Endothelial cell of umbilical vein (primary cell): ENCODE data around the gene FAM50A. TPM values are rescaled to one million over a fixed set of nuclear protein-coding genes. Genes with fewer than 3 reads are reported as not detected.

Experiments
- BruUV-seq: library from RNA; stranded (reverse); fragments of 400-500 nt; replicated peaks from 2 replicates; lab custom pipeline; 2021; lab: Mats Ljungman, UMichigan
- CTCF ChIA-PET: fragments of 300-600, 350-600 bp; sonication (Branson Sonifier 250); formaldehyde crosslinking; loops from one replicate; lab custom pipeline; 2021; ENCODE audit warnings: antibody characterized with exemption, inconsistent platforms; lab: Charles Lee
- POLR2A ChIA-PET: fragments of 300-600, 350-600 bp; sonication (Branson Sonifier 250); formaldehyde crosslinking; loops from one replicate; lab custom pipeline; 2021; ENCODE audit warnings: antibody characterized with exemption, inconsistent platforms; lab: Charles Lee
- DNase-seq: peaks from one replicate; pipeline ENCODE4 v3.0.0-alpha.2; 2011; ENCODE audit warnings: low read depth, low spot score
- FAIRE-seq: peaks from 2 replicates; lab custom pipeline; 2011; peaks lifted over from hg19 to GRCh38; lab: Jason Lieb, UNC
- H2AFZ ChIP-seq: 2 replicates; pipeline ENCODE4 v1.6.0; 2012; ENCODE audit warnings: low read depth, low read length, control low read depth, inconsistent platforms
- H3K27ac ChIP-seq: 2 replicates; pipeline ENCODE4 v1.5.1; 2011; ENCODE audit warnings: low read depth, mild to moderate bottlenecking, control low read depth, low read length, moderate library complexity; ENCODE audit not compliant: insufficient read depth
- H3K27me3 ChIP-seq, 2 experiments: 2 replicates each; pipeline versions ENCODE4 v1.6.0 to v1.6.1; 2011; ENCODE audit warnings: low read length in 2 of 2, mixed read lengths in 1 of 2; ENCODE audit not compliant: control insufficient read depth in 2 of 2, insufficient read depth in 2 of 2
- H3K36me3 ChIP-seq, 2 experiments: 2 replicates in 1 of 2; 3 replicates in 1 of 2; pipeline ENCODE4 v1.5.1; 2011; ENCODE audit warnings: low read length in 2 of 2, mild to moderate bottlenecking in 1 of 2, moderate library complexity in 1 of 2; ENCODE audit not compliant: control insufficient read depth in 2 of 2, insufficient read depth in 2 of 2; ENCODE audit errors: extremely low read depth in 1 of 2
- H3K4me1 ChIP-seq: 3 replicates; pipeline ENCODE4 v1.5.1; 2011; ENCODE audit warnings: mild to moderate bottlenecking, low read length; ENCODE audit not compliant: control insufficient read depth, insufficient read depth; ENCODE audit errors: extremely low read depth
- H3K4me2 ChIP-seq: 2 replicates; pipeline ENCODE4 v1.6.1; 2011; ENCODE audit warnings: low read length, control low read depth, mixed read lengths; ENCODE audit not compliant: insufficient read depth
- H3K4me3 ChIP-seq, 3 experiments: fragments of 200-600 bp in 1 of 3; sonication (generic), shearing (Covaris generic) in 1 of 3; replicated peaks in 1 of 3; 2 replicates each; pipeline ENCODE4 v1.5.1; 2011 to 2016; ENCODE audit warnings: control low read depth in 3 of 3, low read length in 3 of 3, mild to moderate bottlenecking in 2 of 3, inconsistent platforms in 1 of 3, low read depth in 1 of 3, moderate library complexity in 1 of 3; ENCODE audit not compliant: insufficient read depth in 1 of 3
- H3K79me2 ChIP-seq: 2 replicates; pipeline ENCODE4 v1.6.0; 2012; ENCODE audit warnings: low read length, inconsistent platforms; ENCODE audit not compliant: control insufficient read depth, insufficient read depth
- H3K9ac ChIP-seq: replicated peaks from 2 replicates; pipeline ENCODE3; 2011; ENCODE audit warnings: low read length, control low read depth; ENCODE audit not compliant: insufficient read depth; ENCODE audit errors: extremely low read depth
- H3K9me1 ChIP-seq: replicated peaks from 3 replicates; pipeline ENCODE4 v1.6.0; 2011; ENCODE audit warnings: mild to moderate bottlenecking, low read length; ENCODE audit not compliant: control insufficient read depth, insufficient read depth; ENCODE audit errors: extremely low read depth
- H3K9me3 ChIP-seq: replicated peaks from 2 replicates; pipeline ENCODE4 v1.5.1; 2012; ENCODE audit warnings: low read length, inconsistent platforms; ENCODE audit not compliant: control insufficient read depth, insufficient read depth
- H4K20me1 ChIP-seq: replicated peaks from 2 replicates; pipeline ENCODE3; 2011; ENCODE audit warnings: mild to moderate bottlenecking, low read length; ENCODE audit not compliant: control insufficient read depth, insufficient read depth; ENCODE audit errors: extremely low read depth
- EZH2 ChIP-seq: IDR thresholded peaks from 2 replicates; pipeline ENCODE4 v1.6.1; 2012; ENCODE audit warnings: borderline replicate concordance, low read depth, mild to moderate bottlenecking, moderate library complexity, low read length, inconsistent platforms; ENCODE audit not compliant: severe bottlenecking
- FOS ChIP-seq: IDR thresholded peaks from 2 replicates; pipeline ENCODE4 v1.6.1; 2011; ENCODE audit warnings: mild to moderate bottlenecking, low read length, moderate library complexity, borderline replicate concordance; ENCODE audit not compliant: insufficient read depth
- GATA2 ChIP-seq: IDR thresholded peaks from 2 replicates; pipeline ENCODE4 v1.7.0; 2011; ENCODE audit warnings: low read depth, mild to moderate bottlenecking, moderate library complexity, mixed read lengths, low read length; ENCODE audit not compliant: insufficient read length, insufficient read depth
- JUN ChIP-seq: IDR thresholded peaks from 2 replicates; pipeline ENCODE4 v1.6.1; 2011; ENCODE audit warnings: borderline replicate concordance, low read depth; ENCODE audit not compliant: insufficient read length, insufficient read depth
- MYC ChIP-seq: IDR thresholded peaks from one replicate; pipeline ENCODE4 v1.6.1; 2011; ENCODE audit warnings: mild to moderate bottlenecking, low read depth, low read length
- POLR2A ChIP-seq: IDR thresholded peaks from 2 replicates; pipeline ENCODE4 v1.6.1; 2012; ENCODE audit warnings: low read depth, mild to moderate bottlenecking, control low read depth, low read length
- POLR2AphosphoS5 ChIP-seq: IDR thresholded peaks from 2 replicates; pipeline ENCODE4 v1.6.1; 2012; ENCODE audit warnings: low read depth, mild to moderate bottlenecking, control low read depth, low read length, moderate library complexity; ENCODE audit not compliant: insufficient read depth
- dilution Hi-C: fragments of 300-500 bp; cut with MboI; formaldehyde crosslinking; loops from one replicate; pipeline ENCODE4 v1.15.0; 2019; ENCODE audit warnings: low sequenced_read_pairs; ENCODE audit not compliant: extremely low pct_ligation_motif_present
- intact Hi-C: fragments of 100-400 bp; cut with micrococcal nuclease; formaldehyde crosslinking; loops from one replicate; pipeline ENCODE4 v1.10.0; 2022
- polyA plus RNA-seq, 4 experiments: library from polyadenylated mRNA; depleted of rRNA in 3 of 4; stranded (reverse) in 3 of 4; unstranded in 1 of 4; fragments of >200 nt; gene quantifications; 2 replicates each; pipeline versions ENCODE4 v1.2.1 to v1.2.3, GENCODE V29; 2011 to 2012; ENCODE audit warnings: missing spikeins in 1 of 4
- total RNA-seq: library from RNA; stranded (reverse); gene quantifications from 2 replicates; pipeline ENCODE4 v1.2.3, GENCODE V29; 2021
- TF ChIP-seq, protein P1 (sequence below), 2 donors: IDR thresholded peaks; 1 replicate in 1 of 2; 2 replicates in 1 of 2; pipeline ENCODE4 v1.5.1; 2011; ENCODE audit warnings: low read length in 2 of 2, mild to moderate bottlenecking in 2 of 2, moderate library complexity in 2 of 2, control low read depth in 1 of 2, inconsistent platforms in 1 of 2, low read depth in 1 of 2; ENCODE audit not compliant: insufficient read depth in 1 of 2; ENCODE audit errors: extremely low read depth in 1 of 2
- TF ChIP-seq, protein P2 (sequence below): IDR thresholded peaks from 2 replicates; pipeline ENCODE4 v1.6.1; 2011; ENCODE audit not compliant: insufficient read depth, insufficient read length

FAM50A gene
- total and polyA plus RNA-seq, 2 donors (not counting 3 experiments of a cell fraction or from before 2014, with no cell fraction given): 75.9 to 123 TPM

DNA sequence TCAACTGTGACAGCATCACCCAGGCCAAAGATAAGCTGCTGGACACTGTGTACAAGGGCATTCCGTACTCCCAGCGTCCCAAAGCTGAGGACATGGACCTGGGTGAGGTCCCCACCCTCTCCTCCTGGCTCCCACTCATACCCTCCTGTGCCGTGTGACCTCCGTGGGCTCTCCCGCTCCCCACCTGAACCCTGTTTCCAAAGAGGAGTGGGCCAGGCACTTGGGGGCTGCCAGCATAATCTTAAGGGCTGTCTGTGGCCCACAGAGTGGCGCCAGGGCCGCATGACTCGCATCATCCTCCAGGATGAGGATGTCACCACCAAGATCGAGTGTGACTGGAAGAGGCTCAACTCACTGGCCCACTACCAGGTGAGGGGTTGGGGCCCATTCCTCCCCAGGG lies 25.2 kb downstream of the FAM50A start:
- Histone ChIP-seq H3K27me3 (no peaks in the 10 kb centered on the region), H3K9me1 (no peaks in the 10 kb centered on the region), H3K4me3 (no peak overlapping the region), H3K4me1 (no peaks in the 10 kb centered on the region), H3K9ac (no peak overlapping the region), H3K27ac (no peak overlapping the region), H3K9me3 (no peaks in the 10 kb centered on the region), H3K79me2 (no peaks in the 10 kb centered on the region), H3K4me2 (no peak overlapping the region), H3K36me3 (peaks cover 0 to 46% of the 10 kb centered on the region in 2 experiments), H4K20me1 (no peaks in the 10 kb centered on the region), H2AFZ (no peak overlapping the region)
- ChIA-PET CTCF (no interaction called here), POLR2A (no interaction called here)
- dilution Hi-C loops: no loop called here
- DNase-seq (no peak), FAIRE-seq (no peak)
- no TSS peak for BruUV-seq
- intact Hi-C loops: no loop called here
- TF ChIP-seq MYC: no peak
- TF ChIP-seq GATA2: no peak
- TF ChIP-seq EZH2: no peak
- no peak for TF ChIP-seq POLR2AphosphoS5
- no peak for TF ChIP-seq POLR2A
- TF ChIP-seq, protein P1, sequence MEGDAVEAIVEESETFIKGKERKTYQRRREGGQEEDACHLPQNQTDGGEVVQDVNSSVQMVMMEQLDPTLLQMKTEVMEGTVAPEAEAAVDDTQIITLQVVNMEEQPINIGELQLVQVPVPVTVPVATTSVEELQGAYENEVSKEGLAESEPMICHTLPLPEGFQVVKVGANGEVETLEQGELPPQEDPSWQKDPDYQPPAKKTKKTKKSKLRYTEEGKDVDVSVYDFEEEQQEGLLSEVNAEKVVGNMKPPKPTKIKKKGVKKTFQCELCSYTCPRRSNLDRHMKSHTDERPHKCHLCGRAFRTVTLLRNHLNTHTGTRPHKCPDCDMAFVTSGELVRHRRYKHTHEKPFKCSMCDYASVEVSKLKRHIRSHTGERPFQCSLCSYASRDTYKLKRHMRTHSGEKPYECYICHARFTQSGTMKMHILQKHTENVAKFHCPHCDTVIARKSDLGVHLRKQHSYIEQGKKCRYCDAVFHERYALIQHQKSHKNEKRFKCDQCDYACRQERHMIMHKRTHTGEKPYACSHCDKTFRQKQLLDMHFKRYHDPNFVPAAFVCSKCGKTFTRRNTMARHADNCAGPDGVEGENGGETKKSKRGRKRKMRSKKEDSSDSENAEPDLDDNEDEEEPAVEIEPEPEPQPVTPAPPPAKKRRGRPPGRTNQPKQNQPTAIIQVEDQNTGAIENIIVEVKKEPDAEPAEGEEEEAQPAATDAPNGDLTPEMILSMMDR (IDR thresholded peaks at IDR 0.05; ENCODE audit: extremely low read depth in 1 of 2, insufficient read depth in 1 of 2, low read depth in 1 of 2, low read length in 2 of 2): no peak
- TF ChIP-seq JUN: no peak
- TF ChIP-seq FOS: no peak
- TF ChIP-seq, protein P2, sequence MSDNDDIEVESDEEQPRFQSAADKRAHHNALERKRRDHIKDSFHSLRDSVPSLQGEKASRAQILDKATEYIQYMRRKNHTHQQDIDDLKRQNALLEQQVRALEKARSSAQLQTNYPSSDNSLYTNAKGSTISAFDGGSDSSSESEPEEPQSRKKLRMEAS: no peak
